NCI-H2196 (cell line): ENCODE measurements around the gene ATP11A.

Source experiments
- DNase-seq: peaks from one replicate; lab custom pipeline; 2025; ENCODE audit not compliant: unreplicated experiment; lab: John Stamatoyannopoulos, UW

Gene ATP11A

GRCh38 chr13:112757759-112758086, 67.9 kb downstream of the ATP11A start:
- no peak for DNase-seq

GRCh38 chr13:112759053-112759452, 69.2 kb downstream of the ATP11A start:
- DNase-seq = no peak

- DNase-seq = no peak
Observed at GRCh38 chr13:112759827-112760226, 70.0 kb downstream of the ATP11A start.

DNA sequence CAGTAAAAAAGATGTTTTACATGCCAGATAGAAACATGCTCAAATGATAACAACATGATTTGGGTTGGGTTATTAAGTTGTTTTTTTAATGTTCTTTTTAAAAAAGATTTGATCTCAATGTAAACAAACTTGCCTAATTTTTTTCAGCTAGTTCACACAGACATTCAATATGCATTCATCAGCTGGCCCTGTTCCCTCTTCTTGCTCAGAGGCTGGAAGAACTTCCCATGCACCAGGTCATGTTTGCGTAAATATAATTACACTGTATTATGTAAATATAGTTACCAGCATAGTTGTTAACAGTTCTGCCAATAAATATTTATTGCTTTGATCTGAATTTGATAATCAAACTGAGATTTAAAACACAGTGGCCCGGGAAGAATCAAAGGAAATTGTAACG, 70.6 kb downstream of the ATP11A start:
- no peak for DNase-seq

GRCh38 chr13:112760931-112761330, 71.1 kb downstream of the ATP11A start:
- DNase-seq = no peak

DNA sequence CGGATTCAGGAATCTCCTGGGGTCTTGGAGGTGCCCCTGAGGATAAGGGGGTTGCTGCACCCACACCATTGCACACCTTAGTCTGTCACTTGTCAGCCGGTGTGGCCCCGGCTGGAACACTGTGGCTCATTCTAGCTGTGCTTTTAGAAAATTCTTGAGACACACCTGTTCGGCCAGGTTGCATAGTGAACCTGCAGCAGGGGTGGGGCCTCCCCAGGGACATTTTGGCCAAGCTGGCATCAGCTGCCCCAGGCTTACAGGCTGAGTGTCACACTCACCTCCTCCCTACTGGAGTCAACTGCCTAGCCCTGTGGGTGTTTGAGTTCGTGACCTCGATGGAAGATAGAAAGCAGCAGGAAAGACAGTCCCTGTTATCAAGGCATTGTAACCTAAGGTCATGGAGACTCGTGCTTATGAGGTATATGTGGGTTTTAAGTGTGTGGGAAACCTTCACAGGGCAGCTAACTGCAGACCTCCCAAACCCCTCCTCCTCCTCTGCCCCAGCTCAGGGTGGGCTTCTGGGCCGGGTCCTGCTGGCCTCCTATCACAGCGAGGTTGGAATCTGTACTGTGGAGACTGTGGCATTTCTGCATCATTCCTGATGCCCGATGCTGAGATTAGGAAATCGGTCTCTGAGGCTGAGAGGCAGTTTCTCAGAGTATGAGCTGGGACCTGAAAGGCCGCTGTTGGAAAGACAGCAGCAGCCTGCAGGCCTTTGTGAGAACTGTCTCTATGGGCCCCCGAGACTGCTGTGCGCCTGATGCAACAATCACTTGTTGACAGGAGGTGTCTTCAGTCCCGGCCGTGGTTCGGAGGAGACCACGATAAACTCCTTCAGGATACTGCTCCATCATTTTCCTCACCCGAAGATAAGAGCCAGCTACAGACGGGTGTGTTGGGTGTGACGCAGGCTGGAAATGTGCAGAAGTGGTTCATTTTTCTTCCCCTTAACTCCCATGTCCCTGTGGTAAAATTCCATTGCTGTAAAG, 72.2 kb downstream of the ATP11A start:
- DNase-seq = no peak

DNA sequence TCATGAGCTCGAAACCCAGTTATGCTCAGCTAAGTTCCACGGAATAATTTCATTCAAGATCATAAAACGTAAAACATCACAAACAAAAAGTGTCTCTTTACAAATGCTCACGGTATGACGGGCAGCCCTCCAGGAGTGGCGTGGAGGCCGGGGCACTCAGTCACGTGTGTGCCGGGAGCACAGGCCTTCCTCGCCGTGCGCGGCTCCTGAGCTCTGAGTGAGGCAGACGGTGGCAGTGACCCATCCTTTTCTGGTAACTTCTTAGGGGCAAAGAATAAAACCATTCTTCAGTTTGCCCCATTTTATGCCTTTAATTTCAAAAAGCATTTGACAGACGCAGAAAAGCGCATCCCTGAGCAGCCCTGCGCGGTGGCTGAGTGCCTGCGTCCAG, 72.8 kb downstream of the ATP11A start:
- no peak for DNase-seq

- DNase-seq = no peak
Observed at GRCh38 chr13:112764028-112764427, 74.2 kb downstream of the ATP11A start.

- no peak for DNase-seq
Observed at GRCh38 chr13:112764864-112765561, 75.2 kb downstream of the ATP11A start.

- DNase-seq = no peak
Observed at GRCh38 chr13:112765731-112766130, 75.9 kb downstream of the ATP11A start.

DNA sequence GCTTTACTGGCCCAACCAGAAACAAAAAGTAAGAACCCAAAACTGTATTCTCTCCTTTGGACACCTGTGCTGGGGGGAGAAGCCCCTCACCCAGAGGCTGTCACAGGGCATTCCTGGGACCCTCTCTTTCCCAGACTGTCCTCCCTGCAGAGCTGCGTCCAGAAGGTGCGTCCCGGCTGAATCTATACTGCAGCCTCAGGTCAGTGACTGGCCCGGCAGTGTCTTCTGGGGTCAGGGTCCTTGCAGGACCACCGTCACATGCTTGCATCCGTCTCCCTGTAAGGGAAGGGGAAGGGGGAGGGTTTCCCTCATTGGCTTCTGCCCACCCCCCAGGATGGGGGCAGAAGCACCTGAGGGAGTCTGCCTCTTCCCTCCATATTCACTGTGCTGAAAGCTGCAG, 76.5 kb downstream of the ATP11A start:
- no peak for DNase-seq

DNA sequence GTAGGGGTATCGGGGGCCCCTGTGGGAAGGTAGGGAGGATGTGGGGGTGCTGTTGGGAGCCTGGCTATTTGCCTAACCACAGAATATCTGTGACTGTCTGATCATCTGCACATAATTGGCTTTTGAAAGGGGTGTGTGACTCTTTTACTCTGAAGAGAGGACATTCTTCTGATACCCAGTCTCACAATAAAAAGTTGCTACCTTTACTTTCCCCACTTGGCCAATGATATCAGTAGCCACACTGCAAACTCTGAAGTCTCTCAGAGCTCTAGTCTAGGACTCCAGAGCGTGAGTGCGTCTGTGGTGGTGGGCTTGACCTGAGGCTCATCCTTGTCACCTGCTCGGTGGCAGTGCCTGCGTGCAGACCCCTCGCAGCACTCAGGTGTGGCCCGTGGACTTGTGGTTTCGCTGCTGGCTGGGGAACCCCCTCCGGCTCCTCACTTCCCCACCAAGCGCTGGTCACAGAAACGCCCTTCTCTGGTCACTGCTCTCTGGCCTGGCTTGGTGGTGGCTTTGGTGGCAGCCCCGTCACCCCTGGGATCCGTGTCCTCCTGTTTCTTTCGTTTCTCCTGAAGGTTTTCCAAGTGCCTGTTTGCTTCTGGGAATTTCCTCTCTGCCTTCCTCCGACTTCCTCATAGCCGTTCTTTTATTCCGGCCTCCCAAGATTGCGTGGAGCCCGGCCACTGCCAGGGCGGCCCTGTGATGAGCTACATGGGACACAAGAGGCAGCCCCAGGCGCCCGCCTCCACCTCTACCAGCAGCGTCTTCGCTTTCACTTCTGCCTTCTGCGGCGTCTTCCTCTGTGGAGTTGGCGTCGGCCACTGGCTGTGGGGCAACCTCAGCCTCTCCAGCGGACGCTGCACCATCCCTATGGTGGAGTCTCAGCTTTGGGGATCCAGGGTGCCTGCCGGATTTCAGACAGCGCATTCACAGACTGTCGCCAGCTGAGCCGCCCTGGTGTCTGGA, 78.0 kb downstream of the ATP11A start:
- DNase-seq = no peak

GRCh38 chr13:112768795-112769481, 79.1 kb downstream of the ATP11A start:
- no peak for DNase-seq

DNA sequence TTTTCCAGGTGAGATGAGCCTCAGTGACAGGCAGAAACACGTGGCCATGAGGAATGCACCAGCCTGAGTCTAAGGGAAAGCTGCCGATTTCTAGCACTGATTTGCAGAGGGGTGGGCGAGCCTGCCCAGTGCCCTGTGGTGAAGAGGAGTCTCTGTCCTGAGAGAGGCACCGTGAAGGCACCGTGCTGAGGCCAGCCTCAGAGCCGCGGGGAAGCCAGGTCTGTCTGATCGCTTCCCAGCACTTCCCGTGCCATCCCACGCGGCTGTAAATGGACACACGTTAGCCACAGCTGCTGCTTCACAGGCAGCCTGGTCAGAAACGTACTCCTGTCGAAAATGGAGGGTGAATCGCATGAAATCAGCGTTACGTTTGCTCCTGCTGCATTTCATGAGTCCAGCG, 79.8 kb downstream of the ATP11A start:
- no peak for DNase-seq

DNA sequence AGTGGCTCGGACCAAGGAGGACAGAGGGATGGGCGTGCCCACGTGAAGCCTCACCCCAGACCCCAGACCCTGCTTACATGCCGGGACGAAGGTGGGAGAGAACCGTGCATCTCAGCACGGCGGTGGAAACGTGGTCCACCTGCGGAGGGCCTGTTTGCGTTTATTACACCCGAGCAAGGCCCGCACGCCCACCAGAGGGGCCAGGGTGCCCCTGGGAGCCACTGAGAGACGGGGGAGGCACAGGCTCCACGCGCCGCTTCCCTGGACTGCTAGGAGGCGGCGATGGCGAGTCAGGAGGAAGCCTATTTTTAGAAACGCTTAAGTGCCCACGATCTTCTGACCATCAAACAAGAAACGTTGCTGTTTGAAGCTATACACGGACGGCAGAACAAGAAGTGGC, 80.7 kb downstream of the ATP11A start:
- no peak for DNase-seq

- no peak for DNase-seq
Observed at GRCh38 chr13:112771139-112771876, 81.5 kb downstream of the ATP11A start.

DNA sequence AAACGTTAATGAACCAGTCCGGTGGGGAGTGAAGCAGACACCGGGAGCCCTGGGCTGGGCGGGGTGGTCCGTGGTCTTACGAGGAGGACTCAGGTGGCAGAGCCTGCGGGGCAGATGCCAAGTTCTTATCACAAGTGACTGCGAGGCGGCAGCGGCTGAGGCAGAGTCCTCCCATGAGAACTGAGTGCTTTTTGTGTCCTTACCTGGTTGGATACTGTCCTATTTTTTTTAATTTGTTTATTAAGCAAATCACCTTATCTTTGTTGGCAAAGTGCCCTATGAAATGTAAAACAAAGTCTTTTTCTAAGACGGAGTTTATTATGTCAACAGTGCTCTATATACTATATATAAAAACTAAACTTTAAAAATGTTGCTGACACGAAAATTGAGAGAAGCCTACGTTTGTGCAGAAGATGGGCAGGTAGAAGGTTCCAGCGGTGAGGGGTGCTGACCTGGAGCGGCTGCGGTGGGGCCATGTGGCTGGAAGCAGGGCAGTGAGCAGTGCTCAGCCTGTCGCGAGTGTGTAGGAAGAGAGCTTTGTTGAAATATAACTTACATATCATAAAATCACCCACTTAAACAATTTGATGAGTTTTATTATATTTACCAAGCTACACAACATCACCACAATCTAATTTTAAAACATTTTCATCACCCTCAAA, 82.2 kb downstream of the ATP11A start:
- DNase-seq = no peak

DNA sequence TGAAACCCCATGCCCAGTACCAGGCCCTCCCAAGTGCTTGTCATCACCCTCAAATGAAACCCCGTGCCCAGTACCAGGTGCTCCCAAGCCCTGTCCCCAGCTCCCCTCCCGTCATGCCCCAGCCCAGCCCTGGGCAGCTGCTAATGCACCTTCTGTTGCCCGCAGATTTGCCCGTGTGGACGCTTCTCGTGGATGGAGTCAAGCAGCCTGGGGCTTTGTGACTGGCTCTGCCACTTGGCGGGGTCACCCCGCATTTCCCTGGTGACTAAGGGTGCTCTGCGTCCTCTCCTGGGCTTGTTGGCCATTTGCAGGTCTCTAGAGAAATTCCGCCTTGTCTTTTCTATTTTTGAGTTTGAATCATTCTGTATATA, 82.7 kb downstream of the ATP11A start:
- no peak for DNase-seq

DNA sequence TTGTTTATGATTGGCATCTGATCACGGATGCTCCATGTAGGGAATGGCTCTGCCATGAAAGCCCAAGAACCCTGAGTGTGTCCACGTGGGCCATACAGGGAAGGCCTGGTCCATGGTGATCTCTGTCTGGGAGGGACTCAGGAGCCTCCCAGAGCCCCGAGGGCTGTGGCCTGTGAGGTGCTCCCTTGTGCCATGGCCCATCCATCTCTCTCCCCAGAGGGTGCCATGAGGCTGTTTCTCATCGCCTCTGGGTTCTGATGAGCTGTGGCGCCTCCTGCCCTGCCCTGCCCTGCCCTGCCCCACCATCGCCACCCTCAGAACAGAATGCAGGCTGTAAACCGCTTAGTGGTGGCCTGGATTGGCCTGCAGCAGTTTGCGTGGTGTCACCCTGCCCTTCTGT, 83.1 kb downstream of the ATP11A start:
- DNase-seq = no peak
